Central memory CD8-positive, alpha-beta T cell (primary cell): ENCODE results near the gene PPARA.
"Not testable (repeated sequence)": the region's sequence is repeated elsewhere in the genome, so short reads cannot be mapped to it uniquely, and the experiment has no call there.

Experiments
- ATAC-seq: fragments of 150-1000 bp; cut with Tn5 transposase; replicated peaks from 2 replicates; pipeline ENCODE4 v1.10.0; 2022; ENCODE audit warnings: mild to moderate bottlenecking, moderate FRiP score, moderate number of reproducible peaks; ENCODE audit not compliant: poor library complexity, severe bottlenecking; ENCODE audit errors: extremely low read depth
- DNase-seq, 2 donors: peaks; one replicate each; pipeline ENCODE4 v3.0.0; 2021; ENCODE audit warnings: low spot score in 2 of 2
- H3K27ac Mint-ChIP-seq: one replicate; pipeline ENCODE4 v1.8.0; 2022; ENCODE audit warnings: low read depth, mild to moderate bottlenecking, moderate library complexity, mixed read lengths
- H3K27me3 Mint-ChIP-seq: one replicate; pipeline ENCODE4 v1.8.0; 2022; ENCODE audit warnings: mixed read lengths
- H3K36me3 Mint-ChIP-seq: one replicate; pipeline ENCODE4 v1.8.0; 2022; ENCODE audit warnings: mild to moderate bottlenecking, moderate library complexity, mixed read lengths; ENCODE audit not compliant: insufficient read depth
- H3K4me1 Mint-ChIP-seq: one replicate; pipeline ENCODE4 v1.8.0; 2022; ENCODE audit warnings: mixed read lengths
- H3K4me3 Mint-ChIP-seq: one replicate; pipeline ENCODE4 v1.8.0; 2022; ENCODE audit warnings: mild to moderate bottlenecking, moderate library complexity, mixed read lengths
- H3K9me3 Mint-ChIP-seq: one replicate; pipeline ENCODE4 v1.8.0; 2022; ENCODE audit warnings: mixed read lengths

PPARA gene

DNA sequence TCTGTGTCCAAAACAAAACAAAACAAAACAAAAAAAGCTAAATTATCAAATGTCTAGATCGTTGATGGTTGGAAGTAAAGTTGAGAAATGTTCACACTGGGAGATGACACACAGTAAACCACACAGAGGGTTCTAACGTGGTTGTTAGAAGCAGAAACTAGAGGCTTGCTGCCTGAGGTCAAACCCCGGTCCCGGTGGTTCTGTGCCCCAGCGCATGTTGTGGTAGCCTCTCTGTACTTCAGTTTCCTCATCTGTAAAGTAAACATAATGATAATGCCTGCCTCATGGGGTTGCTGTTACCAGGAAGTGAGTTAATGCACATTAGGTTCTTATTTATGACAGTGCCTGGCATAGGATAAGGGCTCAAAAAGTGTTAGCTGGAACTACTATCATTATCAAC is 33.4 kb downstream of the PPARA start:
- no peaks in the 10 kb centered on the region for H3K27me3 Mint-ChIP-seq
- no peak overlapping the region for H3K4me3 Mint-ChIP-seq
- peaks cover 9% of the 10 kb centered on the region for H3K36me3 Mint-ChIP-seq
- H3K9me3 Mint-ChIP-seq: peaks cover 17% of the 10 kb centered on the region
- H3K27ac Mint-ChIP-seq: no peak overlapping the region
- DNase-seq (no peak), ATAC-seq (peak; percentile 46)
- peaks cover 25% of the 10 kb centered on the region for H3K4me1 Mint-ChIP-seq

- Mint-ChIP-seq H3K36me3 (peaks cover 9% of the 10 kb centered on the region), H3K4me3 (no peak overlapping the region), H3K9me3 (peaks cover 12% of the 10 kb centered on the region), H3K27ac (no peak overlapping the region), H3K4me1 (peaks cover 26% of the 10 kb centered on the region), H3K27me3 (no peaks in the 10 kb centered on the region)
- no peak for DNase-seq
- ATAC-seq: no peak
Measured at GRCh38 chr22:46185283-46185682, 35.0 kb downstream of the PPARA start.

GRCh38 chr22:46187862-46188261 is 37.5 kb downstream of the PPARA start:
- Mint-ChIP-seq H3K36me3 (peaks cover 8% of the 10 kb centered on the region), H3K4me1 (peaks cover 18% of the 10 kb centered on the region), H3K9me3 (no peaks in the 10 kb centered on the region), H3K27me3 (no peaks in the 10 kb centered on the region), H3K27ac (no peak overlapping the region), H3K4me3 (no peak overlapping the region)
- DNase-seq (no peak), ATAC-seq (no peak)

- no peaks in the 10 kb centered on the region for H3K27me3 Mint-ChIP-seq
- ATAC-seq (no peak), DNase-seq (no peak)
- H3K36me3 Mint-ChIP-seq: no peaks in the 10 kb centered on the region
- H3K4me1 Mint-ChIP-seq: peaks cover 21% of the 10 kb centered on the region
- H3K27ac Mint-ChIP-seq: no peak overlapping the region
- H3K4me3 Mint-ChIP-seq: no peak overlapping the region
- H3K9me3 Mint-ChIP-seq: no peaks in the 10 kb centered on the region
Measured at GRCh38 chr22:46192210-46192993, 42.1 kb downstream of the PPARA start.

DNA sequence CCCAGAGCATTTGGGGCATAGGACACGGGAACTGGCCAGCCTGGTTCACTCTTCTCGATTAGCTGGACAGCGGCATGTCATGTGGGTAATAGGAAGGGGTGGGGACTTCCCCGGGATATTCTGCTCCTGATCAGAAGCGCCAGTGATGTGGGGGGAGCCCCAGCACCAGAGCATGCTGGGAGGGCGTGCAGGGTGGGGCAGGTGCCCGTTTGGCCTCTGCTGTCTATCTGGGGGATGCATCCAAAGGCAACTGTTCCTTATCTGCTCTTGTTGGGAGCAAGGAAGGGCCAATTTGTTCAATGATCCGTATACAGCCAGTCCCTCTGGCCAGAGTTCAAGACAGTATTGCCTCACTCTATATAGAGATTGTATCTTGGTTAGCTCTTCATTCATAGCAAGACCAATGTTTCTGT is 43.6 kb downstream of the PPARA start:
- H3K27me3 Mint-ChIP-seq: no peaks in the 10 kb centered on the region
- DNase-seq (no peak), ATAC-seq (no peak)
- peaks cover 14% of the 10 kb centered on the region for H3K4me1 Mint-ChIP-seq
- no peak overlapping the region for H3K4me3 Mint-ChIP-seq
- peak overlapping the region; percentile 46 for H3K27ac Mint-ChIP-seq
- peaks cover 6% of the 10 kb centered on the region for H3K36me3 Mint-ChIP-seq
- no peaks in the 10 kb centered on the region for H3K9me3 Mint-ChIP-seq

DNA sequence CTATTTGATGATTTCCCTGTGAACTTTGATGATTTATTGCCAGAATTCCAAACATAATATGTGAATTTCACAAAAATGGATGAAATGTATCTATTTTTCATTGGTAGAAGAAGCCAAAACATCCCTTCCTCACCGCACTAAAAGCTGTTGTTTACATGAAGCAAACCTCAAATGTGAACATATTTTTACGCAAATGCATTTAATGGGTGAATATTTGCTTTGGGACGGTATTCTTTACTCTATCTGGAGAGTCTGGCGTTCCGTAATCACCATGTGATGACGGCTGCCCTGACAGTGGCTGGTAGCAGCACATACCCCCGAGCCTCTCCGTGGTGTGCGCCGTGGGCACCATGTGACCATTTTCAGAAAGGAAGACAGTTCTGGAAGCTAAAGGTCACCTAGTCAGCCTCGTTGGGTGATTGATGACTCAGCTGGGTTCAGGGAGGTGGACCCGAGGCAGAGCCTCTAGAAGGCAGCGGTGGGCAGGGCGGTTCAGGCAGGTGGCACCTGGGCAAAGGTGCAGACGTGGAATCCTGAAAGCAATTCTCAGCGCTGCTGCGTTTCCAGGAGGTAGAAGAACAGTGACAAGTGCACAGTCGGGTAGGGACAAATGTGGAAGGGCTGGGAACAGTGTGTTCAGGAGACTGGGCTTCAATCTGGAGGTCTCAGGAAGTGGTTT is 45.3 kb downstream of the PPARA start:
- H3K27ac Mint-ChIP-seq: no peak overlapping the region
- peaks cover 15% of the 10 kb centered on the region for H3K36me3 Mint-ChIP-seq
- no peaks in the 10 kb centered on the region for H3K9me3 Mint-ChIP-seq
- H3K4me3 Mint-ChIP-seq: no peak overlapping the region
- peaks cover 14% of the 10 kb centered on the region for H3K4me1 Mint-ChIP-seq
- ATAC-seq: no peak
- no peak for DNase-seq
- no peaks in the 10 kb centered on the region for H3K27me3 Mint-ChIP-seq

DNA sequence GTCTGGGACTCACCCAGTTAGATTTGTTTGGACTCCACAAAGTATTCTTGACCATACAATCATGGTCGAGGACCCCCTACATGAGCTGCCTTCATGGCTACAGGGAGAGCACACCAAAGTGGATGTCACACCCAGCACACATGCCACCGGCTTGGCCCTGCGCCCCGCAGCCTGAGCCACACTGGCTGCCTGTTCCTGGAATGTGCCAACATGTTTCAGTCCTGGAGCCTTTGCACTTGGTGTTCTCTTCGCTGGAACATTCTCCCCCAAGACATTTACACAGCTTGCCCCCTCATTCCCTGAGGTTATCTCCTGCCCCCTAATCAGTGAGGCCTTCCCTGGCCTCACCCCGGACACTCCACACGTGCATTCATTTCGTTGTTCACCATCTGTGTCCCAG is 46.0 kb downstream of the PPARA start:
- Mint-ChIP-seq H3K27me3 (no peaks in the 10 kb centered on the region), H3K36me3 (peaks cover 15% of the 10 kb centered on the region), H3K4me3 (no peak overlapping the region), H3K27ac (no peak overlapping the region), H3K4me1 (peaks cover 14% of the 10 kb centered on the region), H3K9me3 (no peaks in the 10 kb centered on the region)
- DNase-seq: no peak
- ATAC-seq: no peak

DNA sequence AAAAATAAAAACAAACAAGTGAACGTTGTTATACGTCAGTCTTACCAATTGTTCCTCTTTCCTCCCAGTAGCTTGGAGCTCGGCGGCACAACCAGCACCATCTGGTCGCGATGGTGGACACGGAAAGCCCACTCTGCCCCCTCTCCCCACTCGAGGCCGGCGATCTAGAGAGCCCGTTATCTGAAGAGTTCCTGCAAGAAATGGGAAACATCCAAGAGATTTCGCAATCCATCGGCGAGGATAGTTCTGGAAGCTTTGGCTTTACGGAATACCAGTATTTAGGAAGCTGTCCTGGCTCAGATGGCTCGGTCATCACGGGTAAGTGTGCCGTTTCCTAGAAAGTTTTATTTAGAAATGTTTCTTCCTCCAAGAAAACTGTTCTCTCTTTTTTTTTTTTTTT is 47.9 kb downstream of the PPARA start:
- no peak overlapping the region for H3K27ac Mint-ChIP-seq

GRCh38 chr22:46198806-46199205 is 48.5 kb downstream of the PPARA start:
- not testable (repeated sequence) for H3K4me3 Mint-ChIP-seq, H3K27ac Mint-ChIP-seq, H3K9me3 Mint-ChIP-seq, ATAC-seq, DNase-seq, H3K27me3 Mint-ChIP-seq
- peaks cover 14% of the 10 kb centered on the region for H3K4me1 Mint-ChIP-seq
- peaks cover 17% of the 10 kb centered on the region for H3K36me3 Mint-ChIP-seq

More for the DNA sequence above, 47.9 kb downstream of the PPARA start:
- Mint-ChIP-seq H3K9me3 (no peaks in the 10 kb centered on the region), H3K4me1 (peaks cover 14% of the 10 kb centered on the region), H3K27me3 (no peaks in the 10 kb centered on the region), H3K36me3 (peaks cover 17% of the 10 kb centered on the region), H3K4me3 (no peak overlapping the region)
- no peak for ATAC-seq
- DNase-seq: no peak

GRCh38 chr22:46201059-46201757 is 50.9 kb downstream of the PPARA start:
- Mint-ChIP-seq H3K4me1 (peaks cover 5% of the 10 kb centered on the region), H3K27ac (peak overlapping the region; percentile 20), H3K27me3 (no peaks in the 10 kb centered on the region), H3K4me3 (no peak overlapping the region), H3K36me3 (peaks cover 18% of the 10 kb centered on the region), H3K9me3 (no peaks in the 10 kb centered on the region)
- DNase-seq (no peak), ATAC-seq (no peak)

DNA sequence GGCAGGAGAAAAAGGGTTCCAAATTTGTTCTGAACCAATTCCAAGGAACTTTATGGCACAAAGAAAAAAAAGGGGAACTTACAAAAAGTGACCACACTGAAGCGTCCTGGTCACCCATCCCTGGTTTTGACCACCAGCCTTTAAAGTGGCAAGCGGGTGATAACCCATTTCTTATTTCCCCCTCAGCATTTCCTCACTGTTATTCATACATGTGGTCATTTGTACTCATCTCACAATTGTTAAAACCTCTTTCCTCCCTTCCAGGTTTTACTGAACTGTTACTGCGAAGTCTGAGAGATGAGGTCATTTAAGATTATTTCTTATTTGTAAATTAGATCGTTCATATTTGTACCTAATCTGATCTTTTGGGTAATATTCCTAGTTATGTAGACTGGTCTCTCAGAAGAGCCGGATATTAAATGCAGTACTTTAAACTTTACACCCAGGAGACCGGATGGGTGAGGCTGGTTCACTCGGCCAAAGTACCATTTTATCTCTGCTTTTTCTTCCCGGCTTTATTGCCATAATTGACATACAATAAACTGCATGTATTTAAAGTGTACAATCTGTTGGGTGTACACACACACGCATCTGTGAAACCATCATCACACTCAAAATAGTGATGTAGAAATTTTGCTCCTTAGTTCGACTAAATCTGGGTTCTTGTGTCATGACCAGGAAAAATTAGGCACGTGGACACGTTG is 52.7 kb downstream of the PPARA start:
- peaks cover 18% of the 10 kb centered on the region for H3K36me3 Mint-ChIP-seq
- H3K4me1 Mint-ChIP-seq: no peaks in the 10 kb centered on the region
- H3K4me3 Mint-ChIP-seq: no peak overlapping the region
- DNase-seq (no peak), ATAC-seq (no peak)
- H3K27me3 Mint-ChIP-seq: no peaks in the 10 kb centered on the region
- H3K27ac Mint-ChIP-seq: no peak overlapping the region
- H3K9me3 Mint-ChIP-seq: no peaks in the 10 kb centered on the region

DNA sequence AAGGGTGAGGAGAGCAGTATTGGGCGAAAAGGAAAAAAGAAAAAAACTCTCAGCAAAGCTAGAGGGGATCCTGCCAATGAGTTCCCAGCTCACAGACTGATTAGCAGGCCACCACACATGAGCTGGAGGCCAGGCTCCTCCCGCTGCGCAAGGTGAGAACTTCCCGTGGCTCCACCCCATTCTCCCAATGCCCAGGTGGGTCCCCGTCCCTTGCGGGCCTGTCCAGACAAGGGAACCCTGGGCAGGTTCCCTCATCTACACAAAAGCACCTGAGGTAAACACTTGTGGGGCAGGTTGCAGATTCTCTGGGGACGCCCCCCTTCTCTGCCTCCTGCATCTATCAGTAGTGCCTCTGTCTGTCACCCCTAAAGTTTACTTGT is 53.3 kb downstream of the PPARA start:
- peaks cover 3% of the 10 kb centered on the region for H3K9me3 Mint-ChIP-seq

More for the DNA sequence above, 53.3 kb downstream of the PPARA start:
- ATAC-seq (no peak), DNase-seq (no peak)
- no peak overlapping the region for H3K27ac Mint-ChIP-seq
- H3K4me3 Mint-ChIP-seq: no peak overlapping the region
- H3K4me1 Mint-ChIP-seq: no peaks in the 10 kb centered on the region
- no peaks in the 10 kb centered on the region for H3K27me3 Mint-ChIP-seq
- H3K36me3 Mint-ChIP-seq: peaks cover 18% of the 10 kb centered on the region
